HG02588 (cell line): Measurements from ENCODE around the gene ZNF143.
A peak's percentile ranks its signal among the peaks of the same experiment; 100 is the strongest.

Source experiments
- ATAC-seq: cut with Tn5 transposase; IDR thresholded peaks from one replicate; pipeline ENCODE4 v1.9.1; 2021; ENCODE audit warnings: mild to moderate bottlenecking, moderate library complexity; ENCODE audit not compliant: unreplicated experiment

ZNF143 gene

GRCh38 chr11:9573775-9574621 lies 113.2 kb downstream of the ZNF143 start:
- ATAC-seq = peak; percentile 12

GRCh38 chr11:9574622-9575259 lies 113.9 kb downstream of the ZNF143 start:
- ATAC-seq = no peak

GRCh38 chr11:9575260-9576240 lies 114.7 kb downstream of the ZNF143 start:
- ATAC-seq = no peak

- ATAC-seq = no peak
Measured at GRCh38 chr11:9576701-9577381, 116.0 kb downstream of the ZNF143 start.

GRCh38 chr11:9577556-9577955 lies 116.7 kb downstream of the ZNF143 start:
- ATAC-seq = no peak
